HepG2 (cell line): ENCODE measurements around the gene HS3ST3B1. TPM values are rescaled to one million over a fixed set of nuclear protein-coding genes. Genes with fewer than 3 reads are reported as not detected.

ENCODE experiments used
- KMT2A ChIP-seq: sonication (generic); formaldehyde crosslinking; IDR thresholded peaks from 2 replicates; pipeline ENCODE4 v1.4.0; 2020; ENCODE audit warnings: missing genetic modification reagents
- MTF2 ChIP-seq: sonication (generic); formaldehyde crosslinking; IDR thresholded peaks from 2 replicates; pipeline ENCODE4 v1.5.0; 2020; ENCODE audit warnings: missing genetic modification reagents, borderline replicate concordance
- SALL1 ChIP-seq: sonication (generic); formaldehyde crosslinking; IDR thresholded peaks from 2 replicates; pipeline ENCODE4 v1.8.0; 2022; ENCODE audit warnings: mild to moderate bottlenecking, missing genetic modification reagents
- ZBTB21 ChIP-seq: sonication (generic); formaldehyde crosslinking; IDR thresholded peaks from 2 replicates; pipeline ENCODE4 v1.4.0; 2020; ENCODE audit warnings: missing genetic modification reagents
- ZBTB39 ChIP-seq: sonication (generic); formaldehyde crosslinking; IDR thresholded peaks from 2 replicates; pipeline ENCODE4 v1.5.0; 2020; ENCODE audit warnings: missing genetic modification reagents
- ZNF138 ChIP-seq: sonication (generic); formaldehyde crosslinking; IDR thresholded peaks from 2 replicates; pipeline ENCODE4 v1.5.0; 2020; ENCODE audit warnings: mild to moderate bottlenecking, low read depth, missing genetic modification reagents
- ZNF142 ChIP-seq: sonication (generic); formaldehyde crosslinking; IDR thresholded peaks from 2 replicates; pipeline ENCODE4 v1.4.0; 2020; ENCODE audit warnings: missing genetic modification reagents
- ZNF296 ChIP-seq: sonication (generic); formaldehyde crosslinking; conservative IDR thresholded peaks from 2 replicates; pipeline ENCODE4 v1.5.0; 2020; ENCODE audit warnings: mild to moderate bottlenecking, missing genetic modification reagents
- ZNF564 ChIP-seq: sonication (generic); formaldehyde crosslinking; IDR thresholded peaks from 2 replicates; pipeline ENCODE4 v1.8.1; 2023; ENCODE audit warnings: mild to moderate bottlenecking, missing genetic modification reagents
- ZNF878 ChIP-seq: sonication (generic); formaldehyde crosslinking; IDR thresholded peaks from 2 replicates; pipeline ENCODE4 v1.8.1; 2023; ENCODE audit warnings: mild to moderate bottlenecking, missing genetic modification reagents, moderate library complexity
- ZSCAN31 ChIP-seq: sonication (generic); formaldehyde crosslinking; IDR thresholded peaks from 2 replicates; pipeline ENCODE4 v1.5.0; 2020; ENCODE audit warnings: low read depth, mild to moderate bottlenecking, missing genetic modification reagents
- ZZZ3 ChIP-seq: sonication (generic); formaldehyde crosslinking; IDR thresholded peaks from 2 replicates; pipeline ENCODE4 v1.4.0; 2020; ENCODE audit warnings: missing genetic modification reagents, mild to moderate bottlenecking, borderline replicate concordance
- polyA plus RNA-seq, 8 experiments: library from polyadenylated mRNA; depleted of rRNA in 3 of 8; stranded (reverse) in 7 of 8; unstranded in 1 of 8; fragments of >200 nt; fragmentation: Illumina TruSeq in 4 of 8; extraction: Trizol in 4 of 8; gene quantifications; 2 replicates each; pipeline versions ENCODE4 v1.2.1 to v1.2.3, GENCODE V29; 2011 to 2016; ENCODE audit warnings: low read depth in 4 of 8, missing spikeins in 1 of 8, mixed read lengths in 1 of 8; ENCODE audit not compliant: insufficient read depth in 1 of 8
- total RNA-seq, 5 experiments: library from RNA; depleted of rRNA; stranded (reverse); fragments of >200 nt; fragmentation: Illumina TruSeq; extraction: Trizol; gene quantifications; 2 replicates each; pipeline ENCODE4 v1.2.3, GENCODE V29; 2016; ENCODE audit warnings: low read depth in 1 of 5
- TF ChIP-seq, protein P1 (sequence below): sonication (generic); formaldehyde crosslinking; IDR thresholded peaks from 2 replicates; pipeline ENCODE4 v1.5.0; 2020; ENCODE audit warnings: mild to moderate bottlenecking, missing genetic modification reagents
- TF ChIP-seq, protein P2 (sequence below): sonication (generic); formaldehyde crosslinking; IDR thresholded peaks from 2 replicates; pipeline ENCODE4 v1.8.1; 2023; ENCODE audit warnings: mild to moderate bottlenecking, moderate library complexity, missing genetic modification reagents

The HS3ST3B1 gene
- total and polyA plus RNA-seq, 2 of the 13 experiments (the other 11 are each of a cell fraction or from before 2014, with no cell fraction given): 15.7 to 39.5 TPM

- TF ChIP-seq, protein P1, sequence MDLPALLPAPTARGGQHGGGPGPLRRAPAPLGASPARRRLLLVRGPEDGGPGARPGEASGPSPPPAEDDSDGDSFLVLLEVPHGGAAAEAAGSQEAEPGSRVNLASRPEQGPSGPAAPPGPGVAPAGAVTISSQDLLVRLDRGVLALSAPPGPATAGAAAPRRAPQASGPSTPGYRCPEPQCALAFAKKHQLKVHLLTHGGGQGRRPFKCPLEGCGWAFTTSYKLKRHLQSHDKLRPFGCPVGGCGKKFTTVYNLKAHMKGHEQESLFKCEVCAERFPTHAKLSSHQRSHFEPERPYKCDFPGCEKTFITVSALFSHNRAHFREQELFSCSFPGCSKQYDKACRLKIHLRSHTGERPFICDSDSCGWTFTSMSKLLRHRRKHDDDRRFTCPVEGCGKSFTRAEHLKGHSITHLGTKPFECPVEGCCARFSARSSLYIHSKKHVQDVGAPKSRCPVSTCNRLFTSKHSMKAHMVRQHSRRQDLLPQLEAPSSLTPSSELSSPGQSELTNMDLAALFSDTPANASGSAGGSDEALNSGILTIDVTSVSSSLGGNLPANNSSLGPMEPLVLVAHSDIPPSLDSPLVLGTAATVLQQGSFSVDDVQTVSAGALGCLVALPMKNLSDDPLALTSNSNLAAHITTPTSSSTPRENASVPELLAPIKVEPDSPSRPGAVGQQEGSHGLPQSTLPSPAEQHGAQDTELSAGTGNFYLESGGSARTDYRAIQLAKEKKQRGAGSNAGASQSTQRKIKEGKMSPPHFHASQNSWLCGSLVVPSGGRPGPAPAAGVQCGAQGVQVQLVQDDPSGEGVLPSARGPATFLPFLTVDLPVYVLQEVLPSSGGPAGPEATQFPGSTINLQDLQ (CRISPR knock-in tag): peak; percentile 18; the same call in 1 of the 2 replicates
- TF ChIP-seq ZSCAN31 (CRISPR knock-in tag) (0 out of 2 replicates have a peak, but pooled peaks have one; percentile 0), ZZZ3 (CRISPR knock-in tag) (0 out of 2 replicates have a peak, but pooled peaks have one; percentile 5), ZBTB21 (CRISPR knock-in tag) (0 out of 2 replicates have a peak, but pooled peaks have one; percentile 3), ZNF296 (CRISPR knock-in tag) (0 out of 2 replicates have a peak, but pooled peaks have one; percentile 75), ZNF142 (CRISPR knock-in tag) (0 out of 2 replicates have a peak, but pooled peaks have one; percentile 8), MTF2 (CRISPR knock-in tag) (peak; percentile 85; the same call in 1 of the 2 replicates), ZNF878 (CRISPR knock-in tag) (no peak), ZNF564 (CRISPR knock-in tag) (0 out of 2 replicates have a peak, but pooled peaks have one; percentile 13), SALL1 (CRISPR knock-in tag) (peak; percentile 18; the same call in 1 of the 2 replicates), ZBTB39 (CRISPR knock-in tag) (0 out of 2 replicates have a peak, but pooled peaks have one; percentile 54), ZNF138 (CRISPR knock-in tag) (peak; percentile 8; the same call in 1 of the 2 replicates), KMT2A (CRISPR knock-in tag) (peak; percentile 35; the same call in 1 of the 2 replicates)
- TF ChIP-seq, protein P2, sequence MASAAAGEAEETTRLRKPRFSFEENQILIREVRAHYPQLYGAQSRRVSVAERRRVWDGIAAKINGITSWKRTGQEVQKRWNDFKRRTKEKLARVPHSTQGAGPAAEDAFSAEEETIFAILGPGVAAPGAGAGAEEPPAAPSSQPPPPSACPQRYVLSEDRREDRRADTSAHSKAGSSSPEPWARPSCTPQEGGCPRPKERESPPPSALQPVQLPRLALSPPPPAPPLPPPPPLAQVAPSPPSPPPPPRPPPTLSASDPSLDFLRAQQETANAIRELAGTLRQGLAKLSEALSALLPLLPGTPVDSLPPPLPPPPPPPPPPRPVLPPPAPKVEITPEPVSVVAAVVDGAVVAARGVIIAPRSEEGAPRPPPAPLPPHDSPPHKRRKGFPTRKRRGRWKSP (CRISPR knock-in tag): peak; percentile 4; the same call in 1 of the 2 replicates
These were observed 604 bp downstream of the HS3ST3B1 start (continued) for GRCh38 chr17:14301279-14302090.
